ENCODE measurements around the gene RRP1B.

Gene RRP1B

GRCh38 chr21:43631411-43632107 is 27.8 kb upstream of the RRP1B start:
- H3K4me3 ChIP-seq (replicated peaks in 1 of 2; ENCODE audit: low read depth in 2 of 2, low read length in 2 of 2) = no peak overlapping the region
- TF ChIP-seq CTCF (IDR thresholded peaks at IDR 0.05; ENCODE audit: low read depth, low read length) = no peak
- no peak for DNase-seq (ENCODE audit: low read depth in 2 of 2)

GRCh38 chr21:43632373-43632905 is 26.9 kb upstream of the RRP1B start:
- no peak for DNase-seq (ENCODE audit: low read depth in 2 of 2)
- no peak overlapping the region for H3K4me3 ChIP-seq (replicated peaks in 1 of 2; ENCODE audit: low read depth in 2 of 2, low read length in 2 of 2)
- TF ChIP-seq CTCF (IDR thresholded peaks at IDR 0.05; ENCODE audit: low read depth, low read length) = no peak

GRCh38 chr21:43634618-43635017 is 24.7 kb upstream of the RRP1B start:
- DNase-seq (ENCODE audit: low read depth in 2 of 2) = peak in 1 of 2 donors; percentile 60
- H3K4me3 ChIP-seq (replicated peaks in 1 of 2; ENCODE audit: low read depth in 2 of 2, low read length in 2 of 2) = no peak overlapping the region
- TF ChIP-seq CTCF (IDR thresholded peaks at IDR 0.05; ENCODE audit: low read depth, low read length) = no peak

GRCh38 chr21:43635436-43635835 is 23.9 kb upstream of the RRP1B start:
- no peak overlapping the region for H3K4me3 ChIP-seq (replicated peaks in 1 of 2; ENCODE audit: low read depth in 2 of 2, low read length in 2 of 2)
- no peak for DNase-seq (ENCODE audit: low read depth in 2 of 2)
- no peak for TF ChIP-seq CTCF (IDR thresholded peaks at IDR 0.05; ENCODE audit: low read depth, low read length)

- no peak for TF ChIP-seq CTCF (IDR thresholded peaks at IDR 0.05; ENCODE audit: low read depth, low read length)
- DNase-seq (ENCODE audit: low read depth in 2 of 2) = no peak
- no peak overlapping the region for H3K4me3 ChIP-seq (replicated peaks in 1 of 2; ENCODE audit: low read depth in 2 of 2, low read length in 2 of 2)
Observed at GRCh38 chr21:43637530-43638158, 21.7 kb upstream of the RRP1B start.

- peak; percentile 90 to 92 for DNase-seq (ENCODE audit: low read depth in 2 of 2)
- no peak for TF ChIP-seq CTCF (IDR thresholded peaks at IDR 0.05; ENCODE audit: low read depth, low read length)
- no peak overlapping the region for H3K4me3 ChIP-seq (replicated peaks in 1 of 2; ENCODE audit: low read depth in 2 of 2, low read length in 2 of 2)
Observed at GRCh38 chr21:43639470-43640353, 19.6 kb upstream of the RRP1B start.
